PC-3 (cell line): Measurements from ENCODE around the gene RAP2B.

Experiments
- EZH2 ChIP-seq: fragments of 300-600 bp; sonication (generic); IDR thresholded peaks from one replicate; pipeline ENCODE4 v1.6.1; 2017; ENCODE audit warnings: antibody characterized with exemption, mild to moderate bottlenecking, low read length; ENCODE audit not compliant: unreplicated experiment
- EZH2phosphoT487 ChIP-seq: fragments of 300-600 bp; sonication (generic); IDR thresholded peaks from 2 replicates; pipeline ENCODE4 v1.6.1; 2018; ENCODE audit warnings: mild to moderate bottlenecking, antibody characterized with exemption, low read length, borderline replicate concordance
- TF ChIP-seq, protein P1 (sequence below): fragments of 300-600 bp; sonication (generic); conservative IDR thresholded peaks from 2 replicates; pipeline ENCODE4 v1.5.1; 2017; ENCODE audit warnings: antibody characterized with exemption, low read depth, mild to moderate bottlenecking, low read length

DNA sequence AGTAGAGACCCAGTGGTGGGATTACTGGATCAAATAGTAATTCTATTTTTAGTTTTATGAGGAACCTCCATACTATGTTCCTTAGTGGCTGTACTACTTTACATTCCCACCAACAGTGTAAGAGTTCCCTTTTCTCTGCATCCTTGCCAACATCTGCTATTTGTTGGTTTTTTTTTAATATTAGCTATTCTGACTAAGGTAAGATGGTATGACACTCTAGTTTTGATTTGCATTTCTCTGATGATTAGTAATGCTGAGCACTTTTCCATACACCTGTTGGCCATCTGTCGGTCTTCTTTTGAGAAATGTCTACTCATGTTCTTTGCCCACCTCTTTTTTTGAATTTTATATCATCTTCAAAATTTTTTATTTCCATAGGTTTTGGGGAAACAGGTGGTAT, 34.2 kb upstream of the RAP2B start:
- TF ChIP-seq, protein P1, sequence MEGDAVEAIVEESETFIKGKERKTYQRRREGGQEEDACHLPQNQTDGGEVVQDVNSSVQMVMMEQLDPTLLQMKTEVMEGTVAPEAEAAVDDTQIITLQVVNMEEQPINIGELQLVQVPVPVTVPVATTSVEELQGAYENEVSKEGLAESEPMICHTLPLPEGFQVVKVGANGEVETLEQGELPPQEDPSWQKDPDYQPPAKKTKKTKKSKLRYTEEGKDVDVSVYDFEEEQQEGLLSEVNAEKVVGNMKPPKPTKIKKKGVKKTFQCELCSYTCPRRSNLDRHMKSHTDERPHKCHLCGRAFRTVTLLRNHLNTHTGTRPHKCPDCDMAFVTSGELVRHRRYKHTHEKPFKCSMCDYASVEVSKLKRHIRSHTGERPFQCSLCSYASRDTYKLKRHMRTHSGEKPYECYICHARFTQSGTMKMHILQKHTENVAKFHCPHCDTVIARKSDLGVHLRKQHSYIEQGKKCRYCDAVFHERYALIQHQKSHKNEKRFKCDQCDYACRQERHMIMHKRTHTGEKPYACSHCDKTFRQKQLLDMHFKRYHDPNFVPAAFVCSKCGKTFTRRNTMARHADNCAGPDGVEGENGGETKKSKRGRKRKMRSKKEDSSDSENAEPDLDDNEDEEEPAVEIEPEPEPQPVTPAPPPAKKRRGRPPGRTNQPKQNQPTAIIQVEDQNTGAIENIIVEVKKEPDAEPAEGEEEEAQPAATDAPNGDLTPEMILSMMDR: no peak
- TF ChIP-seq EZH2: no peak
- TF ChIP-seq EZH2phosphoT487: no peak
